DOHH2 (cell line): ENCODE data around the gene PRRT3.

ENCODE experiments used
- H3F3A ChIP-seq: fragments of 200-600 bp; sonication (generic), shearing (Covaris generic); 2 replicates; pipeline ENCODE4 v1.6.0; 2016; ENCODE audit warnings: antibody characterized with exemption, mild to moderate bottlenecking; ENCODE audit not compliant: control insufficient read depth, insufficient read depth
- H3K27ac ChIP-seq: fragments of 200-600 bp; sonication (generic); 2 replicates; pipeline ENCODE4 v1.5.1; 2014; ENCODE audit warnings: low read depth, mild to moderate bottlenecking, low read length, moderate library complexity
- H3K27me3 ChIP-seq: fragments of 200-600 bp; sonication (generic); 2 replicates; pipeline ENCODE4 v1.6.1; 2014; ENCODE audit warnings: mild to moderate bottlenecking, low read length, mixed read lengths; ENCODE audit not compliant: control insufficient read depth
- H3K36me3 ChIP-seq: fragments of 200-600 bp; sonication (generic); 2 replicates; pipeline ENCODE4 v1.6.1; 2014; ENCODE audit warnings: mild to moderate bottlenecking, low read length, moderate library complexity, mixed read lengths; ENCODE audit not compliant: control insufficient read depth
- H3K4me1 ChIP-seq: fragments of 200-600 bp; sonication (generic); 2 replicates; pipeline ENCODE4 v1.6.1; 2014; ENCODE audit warnings: mild to moderate bottlenecking, low read length, mixed read lengths; ENCODE audit not compliant: control insufficient read depth
- H3K4me2 ChIP-seq: fragments of 200-600 bp; sonication (generic); 2 replicates; pipeline ENCODE4 v1.6.0; 2014; ENCODE audit warnings: mild to moderate bottlenecking, low read length, moderate library complexity
- H3K4me3 ChIP-seq: fragments of 200-600 bp; sonication (generic); 2 replicates; pipeline ENCODE4 v1.5.1; 2014; ENCODE audit warnings: mild to moderate bottlenecking, low read length, mixed read lengths
- H3K79me2 ChIP-seq: fragments of 200-600 bp; sonication (generic); 2 replicates; pipeline ENCODE4 v1.6.1; 2014; ENCODE audit warnings: mild to moderate bottlenecking, low read length, mixed read lengths; ENCODE audit not compliant: control insufficient read depth
- H3K9me2 ChIP-seq: fragments of 200-600 bp; sonication (generic); replicated peaks from 2 replicates; pipeline ENCODE4 v1.6.1; 2014; ENCODE audit warnings: mild to moderate bottlenecking, low read length, mixed read lengths; ENCODE audit not compliant: control insufficient read depth
- H3K9me3 ChIP-seq: fragments of 200-600 bp; sonication (generic); 2 replicates; pipeline ENCODE4 v1.6.1; 2014; ENCODE audit warnings: antibody characterized with exemption, low read length, mixed read lengths; ENCODE audit not compliant: control insufficient read depth, insufficient read depth
- H4K20me1 ChIP-seq: fragments of 200-600 bp; sonication (generic); 2 replicates; pipeline ENCODE4 v1.6.0; 2014; ENCODE audit warnings: low read depth, mild to moderate bottlenecking, antibody characterized with exemption, low read length, moderate library complexity; ENCODE audit not compliant: control insufficient read depth, insufficient read depth
- EZH2phosphoT487 ChIP-seq: fragments of 200-600 bp; sonication (generic); IDR thresholded peaks from 2 replicates; pipeline ENCODE4 v1.6.1; 2017; ENCODE audit warnings: borderline replicate concordance, mild to moderate bottlenecking, antibody characterized with exemption, low read length, moderate library complexity, mixed read lengths
- TF ChIP-seq, protein P1 (sequence below): fragments of 200-600 bp; sonication (generic); IDR thresholded peaks from one replicate; pipeline ENCODE4 v1.5.1; 2014; ENCODE audit warnings: antibody characterized with exemption, mild to moderate bottlenecking, low read depth, low read length; ENCODE audit not compliant: poor library complexity, severe bottlenecking

Gene PRRT3

DNA sequence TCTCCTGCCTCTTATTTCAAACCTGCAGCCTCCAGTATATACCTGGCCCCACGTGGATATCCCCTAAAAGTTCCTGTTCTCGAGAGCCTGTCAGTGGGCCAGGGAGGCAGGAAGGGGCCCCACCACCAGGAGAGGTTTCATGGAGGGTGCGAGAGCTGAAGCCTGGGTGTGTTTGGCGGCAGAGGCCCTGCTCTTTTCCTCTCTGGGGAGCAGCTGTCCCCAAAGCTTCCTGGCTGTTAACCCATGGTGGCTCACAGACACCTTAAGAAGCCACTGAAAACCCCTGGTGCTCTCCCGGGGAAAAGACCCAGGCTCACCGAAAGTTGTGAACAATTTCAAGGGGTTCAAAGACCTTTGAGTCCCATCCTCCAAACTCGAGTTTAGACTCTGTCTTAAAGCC is 1.1 kb downstream of the PRRT3 start:
- Histone ChIP-seq H3K4me1 (peaks cover 17% of the 10 kb centered on the region), H4K20me1 (no peaks in the 10 kb centered on the region), H3K36me3 (no peaks in the 10 kb centered on the region), H3F3A (no peaks in the 10 kb centered on the region), H3K79me2 (no peaks in the 10 kb centered on the region), H3K4me2 (peak overlapping the region; percentile 77), H3K27me3 (peaks cover 12% of the 10 kb centered on the region), H3K27ac (no peak overlapping the region), H3K9me3 (no peaks in the 10 kb centered on the region), H3K9me2 (no peaks in the 10 kb centered on the region), H3K4me3 (peak overlapping the region; percentile 75)
- TF ChIP-seq, protein P1, sequence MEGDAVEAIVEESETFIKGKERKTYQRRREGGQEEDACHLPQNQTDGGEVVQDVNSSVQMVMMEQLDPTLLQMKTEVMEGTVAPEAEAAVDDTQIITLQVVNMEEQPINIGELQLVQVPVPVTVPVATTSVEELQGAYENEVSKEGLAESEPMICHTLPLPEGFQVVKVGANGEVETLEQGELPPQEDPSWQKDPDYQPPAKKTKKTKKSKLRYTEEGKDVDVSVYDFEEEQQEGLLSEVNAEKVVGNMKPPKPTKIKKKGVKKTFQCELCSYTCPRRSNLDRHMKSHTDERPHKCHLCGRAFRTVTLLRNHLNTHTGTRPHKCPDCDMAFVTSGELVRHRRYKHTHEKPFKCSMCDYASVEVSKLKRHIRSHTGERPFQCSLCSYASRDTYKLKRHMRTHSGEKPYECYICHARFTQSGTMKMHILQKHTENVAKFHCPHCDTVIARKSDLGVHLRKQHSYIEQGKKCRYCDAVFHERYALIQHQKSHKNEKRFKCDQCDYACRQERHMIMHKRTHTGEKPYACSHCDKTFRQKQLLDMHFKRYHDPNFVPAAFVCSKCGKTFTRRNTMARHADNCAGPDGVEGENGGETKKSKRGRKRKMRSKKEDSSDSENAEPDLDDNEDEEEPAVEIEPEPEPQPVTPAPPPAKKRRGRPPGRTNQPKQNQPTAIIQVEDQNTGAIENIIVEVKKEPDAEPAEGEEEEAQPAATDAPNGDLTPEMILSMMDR = no peak
- TF ChIP-seq EZH2phosphoT487 = no peak

DNA sequence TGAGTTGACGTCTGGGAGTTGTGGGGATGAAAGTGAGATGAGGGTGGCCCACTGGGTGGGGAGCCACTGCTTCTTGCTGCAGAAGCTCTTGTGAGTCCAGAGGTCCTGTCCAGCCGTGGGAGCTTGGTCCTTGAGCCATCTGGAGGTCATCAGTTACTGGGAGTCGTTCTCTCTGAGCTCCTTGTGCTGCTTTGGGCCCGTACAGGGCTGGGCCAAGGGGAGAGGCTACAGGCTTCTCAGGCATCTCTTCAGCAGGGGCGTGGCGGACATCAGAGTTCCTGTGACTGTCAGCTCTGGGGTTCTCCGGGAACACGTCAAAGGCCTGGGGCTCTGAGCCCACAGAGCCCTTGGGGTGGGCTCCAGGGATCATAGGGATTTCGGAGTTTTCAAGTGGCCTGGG is 2.6 kb downstream of the PRRT3 start:
- H3F3A ChIP-seq = no peaks in the 10 kb centered on the region
- H3K27me3 ChIP-seq = peaks cover 12% of the 10 kb centered on the region
- H3K4me3 ChIP-seq = no peak overlapping the region
- H3K4me2 ChIP-seq = no peak overlapping the region
- H4K20me1 ChIP-seq = no peaks in the 10 kb centered on the region
- H3K9me3 ChIP-seq = no peaks in the 10 kb centered on the region
- no peaks in the 10 kb centered on the region for H3K79me2 ChIP-seq
- no peaks in the 10 kb centered on the region for H3K9me2 ChIP-seq
- TF ChIP-seq, protein P1 = no peak
- no peak for TF ChIP-seq EZH2phosphoT487
- peaks cover 17% of the 10 kb centered on the region for H3K4me1 ChIP-seq
- no peaks in the 10 kb centered on the region for H3K36me3 ChIP-seq
- H3K27ac ChIP-seq = no peak overlapping the region

DNA sequence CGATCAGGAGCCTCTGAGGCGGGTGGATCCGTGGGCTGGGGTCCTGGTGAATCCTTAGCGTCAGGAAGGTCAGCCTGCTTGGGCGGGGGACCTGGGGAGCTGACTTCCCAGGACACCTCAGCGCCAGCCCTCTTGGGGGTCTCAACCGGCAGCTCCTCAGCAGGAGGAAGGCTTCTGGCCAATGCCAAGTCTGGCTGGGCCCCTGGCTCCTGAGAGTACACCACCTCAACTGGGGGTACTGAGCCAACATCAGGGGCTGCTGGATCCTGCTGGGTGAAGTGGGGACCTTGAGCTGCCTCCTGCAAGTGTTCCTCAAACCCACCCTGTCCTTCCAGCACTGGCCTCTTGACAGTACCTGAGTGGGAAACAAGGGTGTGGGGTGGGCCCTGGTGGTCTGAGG is 3.1 kb downstream of the PRRT3 start:
- no peaks in the 10 kb centered on the region for H3K9me3 ChIP-seq
- TF ChIP-seq, protein P1 = no peak
- no peak for TF ChIP-seq EZH2phosphoT487

DNA sequence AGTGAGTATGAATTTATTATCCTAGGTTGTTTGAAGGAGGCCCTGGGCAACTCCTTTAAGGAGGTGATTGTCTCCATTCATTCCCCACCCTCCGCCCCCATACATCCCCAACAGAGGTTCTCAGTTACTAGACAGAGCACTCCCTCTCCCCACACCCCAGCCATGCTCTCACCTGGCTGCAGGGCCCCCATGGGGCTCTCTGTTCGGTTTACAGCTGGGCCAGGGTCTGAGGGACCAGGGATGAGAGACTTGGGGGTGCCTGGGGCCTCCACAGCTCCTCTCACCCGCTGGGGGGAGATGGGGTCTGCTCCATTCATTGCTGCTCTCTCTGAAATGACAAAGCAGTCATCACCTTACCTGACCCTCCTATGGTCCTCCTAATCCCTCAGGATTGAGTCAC is 3.6 kb downstream of the PRRT3 start:
- no peaks in the 10 kb centered on the region for H3K9me3 ChIP-seq
- no peaks in the 10 kb centered on the region for H3K36me3 ChIP-seq
- H3K4me2 ChIP-seq = no peak overlapping the region
- peaks cover 17% of the 10 kb centered on the region for H3K4me1 ChIP-seq
- no peaks in the 10 kb centered on the region for H3K9me2 ChIP-seq
- H3K27me3 ChIP-seq = peaks cover 12% of the 10 kb centered on the region
- no peak overlapping the region for H3K27ac ChIP-seq
- H3K4me3 ChIP-seq = no peak overlapping the region
- no peaks in the 10 kb centered on the region for H3K79me2 ChIP-seq
- H3F3A ChIP-seq = no peaks in the 10 kb centered on the region
- no peaks in the 10 kb centered on the region for H4K20me1 ChIP-seq
- no peak for TF ChIP-seq EZH2phosphoT487
- TF ChIP-seq, protein P1 = no peak

More for the DNA sequence above, 3.1 kb downstream of the PRRT3 start:
- H3K27me3 ChIP-seq = peaks cover 12% of the 10 kb centered on the region
- H3K4me2 ChIP-seq = no peak overlapping the region
- H3K36me3 ChIP-seq = no peaks in the 10 kb centered on the region
- no peak overlapping the region for H3K27ac ChIP-seq
- H3K4me1 ChIP-seq = peaks cover 17% of the 10 kb centered on the region
- no peak overlapping the region for H3K4me3 ChIP-seq
- no peaks in the 10 kb centered on the region for H3K9me2 ChIP-seq
- H3F3A ChIP-seq = no peaks in the 10 kb centered on the region
- H3K79me2 ChIP-seq = no peaks in the 10 kb centered on the region
- H4K20me1 ChIP-seq = no peaks in the 10 kb centered on the region
